ENCODE measurements around the gene IL17RE. TPM values are rescaled to one million over a fixed set of nuclear protein-coding genes. Genes with fewer than 3 reads are reported as not detected.
A peak's percentile ranks its signal among the peaks of the same experiment; 100 is the strongest.

Gene IL17RE
- polyA plus RNA-seq, 3 donors: 0.27 TPM; not detected in 2

DNA sequence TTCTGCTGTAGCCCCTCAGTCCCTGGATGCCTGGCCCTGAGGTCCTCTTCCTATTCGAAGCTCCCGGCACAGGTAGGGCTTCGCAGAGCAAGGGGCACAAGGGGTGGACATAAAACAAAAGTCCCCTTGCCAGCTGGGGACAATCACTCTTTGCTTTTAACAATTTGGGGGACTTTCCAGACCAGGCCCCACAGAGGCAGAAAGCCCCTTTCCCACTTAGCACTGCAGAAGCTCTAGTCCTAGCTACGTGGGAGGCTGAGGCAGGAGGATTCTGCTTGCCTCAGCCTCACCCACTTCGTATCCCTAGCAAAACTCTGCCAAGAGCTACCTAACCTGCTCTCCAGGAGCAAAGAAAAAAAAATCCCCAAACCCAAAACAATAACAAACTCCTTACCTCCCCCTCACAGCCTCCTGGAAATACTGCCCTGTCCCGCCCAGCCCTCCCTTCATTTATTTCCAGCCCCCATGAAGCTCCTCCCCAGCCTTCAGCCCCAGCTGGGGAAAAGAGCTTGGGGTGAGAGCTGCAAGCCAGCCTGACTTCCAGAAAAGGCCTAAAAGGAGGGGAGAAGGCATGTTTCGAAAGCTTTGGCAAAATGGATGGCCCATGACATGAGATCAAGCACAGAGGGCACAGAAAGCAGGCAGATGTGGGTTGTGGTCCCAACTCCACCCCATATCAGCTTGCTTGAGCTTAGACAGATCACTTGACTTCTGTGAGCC is 22.7 kb upstream of the IL17RE start, which contains the start of gene CIDEC:
TSS of gene CIDEC (minus strand) at position 424 of the 720 bp plus-strand sequence. CDS start 1,767 bp downstream, outside the sequence.
- Histone ChIP-seq H3K27ac (ENCODE audit: low read depth in 1 of 2, low read length in 2 of 2) (no peak within 1 kb of the TSS), H3K27me3 (ENCODE audit: control insufficient read depth in 2 of 2, insufficient read depth in 2 of 2, low read length in 2 of 2) (no peaks in the 10 kb centered on the region), H3K36me3 (replicated peaks in 1 of 2; ENCODE audit: control insufficient read depth in 1 of 2, insufficient read depth in 2 of 2, low read length in 2 of 2) (no peaks in the 10 kb centered on the region), H3K4me1 (ENCODE audit: control insufficient read depth in 1 of 2, insufficient read depth in 2 of 2, low read length in 2 of 2) (no peaks in the 10 kb centered on the region), H4K20me1 (ENCODE audit: insufficient read depth, low read length) (no peaks in the 10 kb centered on the region), H3K4me2 (replicated peaks; ENCODE audit: extremely low read depth, low read length, poor library complexity, severe bottlenecking) (no peak within 1 kb of the TSS), H3K9me3 (replicated peaks in 1 of 2; ENCODE audit: control insufficient read depth in 1 of 2, insufficient read depth in 1 of 2, low read length in 2 of 2) (no peaks in the 10 kb centered on the region), H2AFZ (ENCODE audit: insufficient read depth, low read depth, low read length, poor library complexity, severe bottlenecking) (no peak within 1 kb of the TSS), H3K4me3 (replicated peaks in 1 of 3; ENCODE audit: low read depth in 2 of 3, low read length in 3 of 3) (no peak within 1 kb of the TSS), H3K9ac (ENCODE audit: insufficient read depth, low read length, poor library complexity, severe bottlenecking) (no peak within 1 kb of the TSS), H3K79me2 (ENCODE audit: insufficient read depth, low read length) (no peaks in the 10 kb centered on the region)
- Mint-ChIP-seq H3K9me3 (peaks cover 0 to 3% (median 0%) of the 10 kb centered on the region in 7 donors), H3K36me3 (no peaks in the 10 kb centered on the region), H3K27ac (no peak within 1 kb of the TSS), H3K4me1 (no peaks in the 10 kb centered on the region), H3K4me3 (peak within 1 kb of the TSS in 1 of 2 donors; percentile 31), H3K27me3 (ENCODE audit: low read depth in 3 of 3) (peaks cover 2 to 3% (median 3%) of the 10 kb centered on the region in 3 donors)
- intact Hi-C loops (cut with micrococcal nuclease): no loop called here
- WGBS (ENCODE audit: insufficient coverage): 84% methylated on average over 5 of the region's 7 CpGs
- TF ChIP-seq, protein P1, sequence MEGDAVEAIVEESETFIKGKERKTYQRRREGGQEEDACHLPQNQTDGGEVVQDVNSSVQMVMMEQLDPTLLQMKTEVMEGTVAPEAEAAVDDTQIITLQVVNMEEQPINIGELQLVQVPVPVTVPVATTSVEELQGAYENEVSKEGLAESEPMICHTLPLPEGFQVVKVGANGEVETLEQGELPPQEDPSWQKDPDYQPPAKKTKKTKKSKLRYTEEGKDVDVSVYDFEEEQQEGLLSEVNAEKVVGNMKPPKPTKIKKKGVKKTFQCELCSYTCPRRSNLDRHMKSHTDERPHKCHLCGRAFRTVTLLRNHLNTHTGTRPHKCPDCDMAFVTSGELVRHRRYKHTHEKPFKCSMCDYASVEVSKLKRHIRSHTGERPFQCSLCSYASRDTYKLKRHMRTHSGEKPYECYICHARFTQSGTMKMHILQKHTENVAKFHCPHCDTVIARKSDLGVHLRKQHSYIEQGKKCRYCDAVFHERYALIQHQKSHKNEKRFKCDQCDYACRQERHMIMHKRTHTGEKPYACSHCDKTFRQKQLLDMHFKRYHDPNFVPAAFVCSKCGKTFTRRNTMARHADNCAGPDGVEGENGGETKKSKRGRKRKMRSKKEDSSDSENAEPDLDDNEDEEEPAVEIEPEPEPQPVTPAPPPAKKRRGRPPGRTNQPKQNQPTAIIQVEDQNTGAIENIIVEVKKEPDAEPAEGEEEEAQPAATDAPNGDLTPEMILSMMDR (IDR thresholded peaks at IDR 0.05): no peak
- no peak for DNase-seq

DNA sequence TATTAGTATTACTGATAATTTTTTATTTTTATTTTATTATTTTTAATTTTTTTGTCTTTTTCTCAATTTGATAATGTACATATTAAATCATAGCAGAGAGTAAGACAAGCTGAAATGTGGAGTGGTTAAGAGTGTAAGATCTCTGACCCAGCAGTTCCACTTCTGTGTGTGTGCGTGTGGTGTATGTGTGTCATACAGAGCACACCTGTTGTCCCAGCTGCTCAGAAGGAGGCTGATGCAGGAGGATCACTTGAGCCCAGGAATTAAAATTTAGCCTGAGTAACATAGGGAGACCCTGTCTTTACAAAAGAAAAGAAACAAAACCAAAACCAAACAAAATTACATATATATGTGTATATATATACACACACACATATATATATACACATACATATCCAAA is 21.2 kb upstream of the IL17RE start:
- Mint-ChIP-seq H3K4me1 (no peaks in the 10 kb centered on the region), H3K9me3 (peaks cover 0 to 2% (median 0%) of the 10 kb centered on the region in 7 donors), H3K36me3 (no peaks in the 10 kb centered on the region), H3K27me3 (ENCODE audit: low read depth in 3 of 3) (peaks cover 0 to 3% (median 2%) of the 10 kb centered on the region in 3 donors), H3K27ac (no peak overlapping the region), H3K4me3 (no peak overlapping the region)
- no peak overlapping the region for H3K4me3 ChIP-seq (replicated peaks in 1 of 3; ENCODE audit: low read depth in 2 of 3, low read length in 3 of 3)
- no peaks in the 10 kb centered on the region for H4K20me1 ChIP-seq (ENCODE audit: insufficient read depth, low read length)
- no peaks in the 10 kb centered on the region for H3K4me1 ChIP-seq (ENCODE audit: control insufficient read depth in 1 of 2, insufficient read depth in 2 of 2, low read length in 2 of 2)
- no peak overlapping the region for H2AFZ ChIP-seq (ENCODE audit: insufficient read depth, low read depth, low read length, poor library complexity, severe bottlenecking)
- H3K4me2 ChIP-seq (replicated peaks; ENCODE audit: extremely low read depth, low read length, poor library complexity, severe bottlenecking): no peak overlapping the region
- H3K9ac ChIP-seq (ENCODE audit: insufficient read depth, low read length, poor library complexity, severe bottlenecking): no peak overlapping the region
- DNase-seq: no peak
- H3K27ac ChIP-seq (ENCODE audit: low read depth in 1 of 2, low read length in 2 of 2): no peak overlapping the region
- H3K27me3 ChIP-seq (ENCODE audit: control insufficient read depth in 2 of 2, insufficient read depth in 2 of 2, low read length in 2 of 2): no peaks in the 10 kb centered on the region
- 100% methylated on average over 1 of the region's 1 CpG for WGBS (ENCODE audit: insufficient coverage)
- H3K9me3 ChIP-seq (replicated peaks in 1 of 2; ENCODE audit: control insufficient read depth in 1 of 2, insufficient read depth in 1 of 2, low read length in 2 of 2): no peaks in the 10 kb centered on the region
- TF ChIP-seq, protein P1 (IDR thresholded peaks at IDR 0.05): no peak
- intact Hi-C loops (cut with micrococcal nuclease): no loop called here
- no peaks in the 10 kb centered on the region for H3K79me2 ChIP-seq (ENCODE audit: insufficient read depth, low read length)
- H3K36me3 ChIP-seq (replicated peaks in 1 of 2; ENCODE audit: control insufficient read depth in 1 of 2, insufficient read depth in 2 of 2, low read length in 2 of 2): no peaks in the 10 kb centered on the region
